HL-60 (cell line): ENCODE measurements around the gene SH3BP5.

Experiments
- DNase-seq, 2 experiments: peaks; one replicate each; pipeline ENCODE4 v3.0.0-alpha.2; 2010 to 2020; ENCODE audit warnings: low read depth in 1 of 2, low spot score in 1 of 2
- H3K27ac ChIP-seq: fragments of 250-450 bp; sonication (Bioruptor Pico); replicated peaks from 2 replicates; pipeline ENCODE4 v1.5.1; 2020; ENCODE audit warnings: mild to moderate bottlenecking, moderate library complexity
- H3K27me3 ChIP-seq: fragments of 250-450 bp; sonication (Bioruptor Pico); 2 replicates; pipeline ENCODE4 v1.5.1; 2021; ENCODE audit warnings: mild to moderate bottlenecking, moderate library complexity; ENCODE audit not compliant: insufficient read depth, poor library complexity, severe bottlenecking
- H3K4me3 ChIP-seq: replicated peaks from 2 replicates; pipeline ENCODE4 v1.5.1; 2011; ENCODE audit warnings: mild to moderate bottlenecking, control low read depth, low read length; ENCODE audit not compliant: insufficient read depth
- CTCF ChIP-seq: IDR thresholded peaks from one replicate; pipeline ENCODE4 v1.5.1; 2011; ENCODE audit warnings: low read length, control low read depth, inconsistent platforms; ENCODE audit not compliant: insufficient read depth
- GABPA ChIP-seq: IDR thresholded peaks from 2 replicates; pipeline ENCODE4 v1.6.1; 2012; ENCODE audit warnings: low read depth
- POLR2AphosphoS5 ChIP-seq: IDR thresholded peaks from 2 replicates; pipeline ENCODE4 v1.6.1; 2012; ENCODE audit warnings: low read depth
- REST ChIP-seq: IDR thresholded peaks from 2 replicates; pipeline ENCODE4 v1.6.1; 2012; ENCODE audit warnings: low read depth; ENCODE audit not compliant: insufficient replicate concordance
- SPI1 ChIP-seq: IDR thresholded peaks from 2 replicates; pipeline ENCODE4 v1.6.1; 2012; ENCODE audit warnings: low read depth, mild to moderate bottlenecking, borderline replicate concordance

The SH3BP5 gene

GRCh38 chr3:15319575-15319974 lies 12.8 kb downstream of the SH3BP5 start:
- no peak for DNase-seq
- TF ChIP-seq POLR2AphosphoS5, result no peak
- no peak for TF ChIP-seq REST
- TF ChIP-seq SPI1, result no peak
- no peak for TF ChIP-seq GABPA
- TF ChIP-seq CTCF, result no peak
- no peaks in the 10 kb centered on the region for H3K27me3 ChIP-seq
- no peak overlapping the region for H3K4me3 ChIP-seq
- no peak overlapping the region for H3K27ac ChIP-seq

- no peaks in the 10 kb centered on the region for H3K27me3 ChIP-seq
- H3K4me3 ChIP-seq, result no peak overlapping the region
- H3K27ac ChIP-seq, result no peak overlapping the region
- no peak for TF ChIP-seq CTCF
- no peak for TF ChIP-seq GABPA
- TF ChIP-seq REST, result no peak
- TF ChIP-seq POLR2AphosphoS5, result no peak
- no peak for TF ChIP-seq SPI1
- no peak for DNase-seq
These were observed 13.2 kb downstream of the SH3BP5 start for GRCh38 chr3:15319136-15319535.

GRCh38 chr3:15318661-15319060 lies 13.7 kb downstream of the SH3BP5 start:
- H3K27me3 ChIP-seq, result no peaks in the 10 kb centered on the region
- H3K4me3 ChIP-seq, result no peak overlapping the region
- TF ChIP-seq GABPA (no peak), SPI1 (no peak), CTCF (no peak), POLR2AphosphoS5 (no peak), REST (no peak)
- no peak overlapping the region for H3K27ac ChIP-seq
- DNase-seq, result no peak
